Tongue (tissue), 2 donors: ENCODE data around the gene LIN7B. TPM values are rescaled to one million over a fixed set of nuclear protein-coding genes. Genes with fewer than 3 reads are reported as not detected.
"Not testable (repeated sequence)": the region's sequence is repeated elsewhere in the genome, so short reads cannot be mapped to it uniquely, and the experiment has no call there.

Experiments used
- DNase-seq: peaks from one replicate; pipeline ENCODE4 v3.0.0-alpha.2; 2015
- total RNA-seq: library from RNA; depleted of rRNA; stranded (reverse); fragments of >200 nt; gene quantifications from one replicate; pipeline ENCODE4 v1.2.3, GENCODE V29; 2014

Gene LIN7B
- total RNA-seq, 1 donor from 2014 or later: 6.1 TPM

DNA sequence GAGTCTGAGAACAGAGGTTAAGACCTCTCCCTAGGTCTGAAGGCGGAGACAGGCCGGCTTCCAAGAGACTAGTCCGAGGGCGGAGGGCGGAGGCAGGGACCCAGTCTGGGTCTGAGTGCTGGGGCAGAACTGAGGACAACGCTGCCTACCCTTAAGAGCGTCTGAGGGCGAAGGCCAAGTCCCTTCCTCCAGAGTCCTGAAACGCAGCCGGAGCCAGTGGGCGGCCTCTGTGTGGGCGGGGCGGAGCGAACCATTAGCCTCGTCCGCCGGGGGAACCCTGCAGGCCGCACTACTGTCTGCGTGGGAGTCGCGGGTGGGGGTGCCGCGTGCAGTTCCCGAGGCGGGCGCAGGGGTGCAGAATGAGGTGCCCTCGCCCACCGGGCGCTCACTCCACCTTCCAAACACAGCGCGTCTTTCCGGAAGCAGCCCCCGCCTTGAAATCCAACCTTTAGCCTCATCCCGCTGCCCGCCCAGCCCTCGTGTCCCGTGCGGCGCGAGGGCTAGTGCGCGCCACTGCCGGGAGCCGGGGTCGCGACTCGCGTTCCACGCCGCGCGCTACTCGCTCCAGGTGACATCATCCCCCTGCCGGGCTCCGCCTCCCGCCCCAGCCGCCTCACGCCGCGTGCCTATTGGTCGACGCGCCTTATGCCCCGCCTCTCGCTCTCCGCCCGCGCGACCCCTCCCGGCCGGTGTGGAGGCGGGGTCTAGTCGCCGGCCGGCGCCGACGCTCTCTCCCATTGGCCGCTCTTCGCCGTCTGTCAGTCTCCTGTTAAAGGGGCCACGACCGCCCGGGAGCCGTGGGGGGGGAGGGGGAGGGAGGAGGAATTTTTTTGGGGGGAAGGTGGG lies 4.6 kb downstream of the LIN7B start, which contains the start of gene C19orf73:
Gene C19orf73, minus strand, starts transcription at position 579 of the 846 bp plus-strand sequence. Its CDS starts 121 bp downstream, at position 458.
- peak; percentile 98 for DNase-seq

DNA sequence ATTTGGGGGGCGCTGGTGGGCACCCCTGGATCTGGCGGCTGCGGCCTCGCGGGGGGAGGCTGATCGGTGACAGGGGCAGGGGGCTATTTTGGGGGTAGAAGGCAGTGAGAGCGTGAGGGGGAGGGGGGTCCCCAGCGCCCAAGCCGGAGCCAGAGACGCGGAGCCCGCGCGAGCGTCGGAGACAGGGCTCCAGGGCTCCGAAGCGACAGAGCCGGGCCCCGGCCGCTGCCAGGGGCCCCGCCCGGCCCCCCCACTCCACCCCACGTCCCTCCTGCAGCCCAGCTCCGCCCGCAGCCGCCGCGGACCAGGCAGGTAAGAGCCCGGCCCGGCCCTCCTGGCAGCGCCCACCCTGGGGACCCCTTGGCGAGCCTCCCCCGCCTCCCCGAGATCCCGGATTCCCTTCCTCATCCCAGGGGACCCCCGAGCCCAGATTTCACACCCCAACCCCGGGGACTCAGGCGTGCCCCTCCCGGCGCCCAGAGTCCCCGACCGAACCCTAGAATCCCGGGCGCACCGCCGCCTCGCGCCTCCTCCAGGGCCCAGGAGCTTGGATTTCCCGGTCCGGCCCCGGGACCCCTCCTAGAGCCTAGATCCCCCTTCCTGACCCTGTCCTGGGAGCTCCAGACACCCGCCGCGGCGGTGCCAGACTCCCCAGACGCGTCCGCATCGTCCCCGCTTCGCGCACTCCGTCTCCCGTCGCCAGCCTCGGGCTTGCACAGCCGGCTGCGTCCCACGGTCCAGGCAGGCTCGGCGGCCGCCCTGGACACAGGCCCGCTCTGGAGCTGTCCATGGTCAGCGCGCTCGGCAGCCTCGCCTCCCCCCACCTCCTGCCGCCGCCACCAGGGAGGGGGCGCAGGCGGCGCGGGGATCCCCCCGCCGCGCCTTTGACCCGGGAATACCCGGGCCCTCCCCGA lies 5.5 kb downstream of the LIN7B start, which contains the start of gene PPFIA3:
Gene PPFIA3, plus strand, starts transcription at position 134 of the 914 bp plus-strand sequence. CDS start 8,330 bp downstream, outside the sequence.
- DNase-seq: peak; percentile 71

DNA sequence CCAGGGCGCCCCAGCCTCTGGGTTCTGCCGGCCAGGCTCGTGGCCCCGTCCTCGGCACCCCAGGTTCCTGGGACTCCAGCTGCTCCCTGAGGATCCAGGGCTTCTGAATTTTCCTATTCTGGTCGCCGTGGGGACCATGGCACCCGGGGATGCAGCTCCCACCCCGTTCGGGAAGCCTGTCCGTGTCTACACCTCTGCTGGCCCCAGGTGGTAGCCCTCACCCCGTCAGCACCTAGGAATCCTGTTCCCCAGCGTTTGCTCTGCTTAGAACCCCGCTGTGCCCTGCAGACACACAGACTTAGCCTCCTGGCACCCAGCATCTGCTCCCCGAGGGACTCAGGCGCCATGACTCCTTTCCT lies 6.1 kb downstream of the LIN7B start:
- no peak for DNase-seq

DNA sequence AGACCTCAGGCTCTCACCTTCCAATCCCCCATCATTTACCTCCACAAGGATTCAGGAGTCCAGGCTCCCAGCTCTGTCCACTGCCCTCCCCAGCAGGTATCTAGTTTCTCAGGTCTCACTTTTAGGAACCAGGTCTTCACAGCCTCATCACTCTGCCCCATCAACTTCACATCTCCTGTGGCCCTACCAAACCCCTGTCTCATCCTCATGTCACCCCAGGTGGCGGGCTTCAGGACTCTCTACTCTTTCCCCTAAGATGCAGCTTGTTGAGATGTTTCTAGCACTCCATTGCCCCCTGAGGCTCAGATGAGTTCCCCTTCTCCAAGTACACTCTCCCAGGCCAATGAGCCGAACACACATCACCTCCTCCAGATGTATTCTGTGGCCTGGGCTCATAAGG lies 6.7 kb downstream of the LIN7B start:
- no peak for DNase-seq

DNA sequence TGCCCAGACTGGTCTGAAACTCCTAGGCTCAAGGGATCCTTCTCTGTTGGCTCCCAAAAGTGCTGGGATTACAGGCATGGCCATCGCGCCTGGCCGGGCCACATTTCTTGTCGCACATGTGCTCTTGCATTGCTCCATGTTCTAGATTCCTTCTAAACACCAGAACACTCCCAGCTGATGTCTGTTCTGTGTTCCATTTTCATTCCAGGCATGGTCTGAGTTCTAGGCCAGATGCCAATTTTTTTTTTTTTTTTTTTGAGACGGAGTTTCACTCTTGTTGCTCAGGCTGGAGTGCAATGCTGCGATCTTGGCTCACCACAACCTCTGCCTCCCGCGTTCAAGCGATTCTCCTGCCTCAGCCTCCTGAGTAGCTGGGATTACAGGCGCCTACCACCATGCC lies 7.7 kb downstream of the LIN7B start:
- DNase-seq: not testable (repeated sequence)

DNA sequence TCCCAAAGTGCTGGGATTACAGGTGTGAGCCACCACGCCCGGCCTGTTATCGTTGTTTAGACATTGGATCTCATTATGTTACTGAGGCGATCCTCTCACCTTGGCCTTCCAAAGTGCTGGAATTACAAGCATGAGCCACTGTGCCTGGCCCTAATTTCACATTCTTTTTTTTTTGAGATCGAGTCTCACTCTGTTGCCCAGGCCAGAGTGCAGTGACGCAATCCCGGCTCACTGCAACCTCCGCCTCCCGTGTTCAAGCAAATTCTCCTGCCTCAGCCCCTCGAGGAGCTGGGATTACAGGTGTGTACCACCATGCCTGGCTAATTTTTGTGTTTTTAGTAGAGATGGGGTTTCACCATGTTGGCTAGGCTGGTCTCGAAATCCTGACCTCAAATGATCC lies 9.1 kb downstream of the LIN7B start:
- not testable (repeated sequence) for DNase-seq

DNA sequence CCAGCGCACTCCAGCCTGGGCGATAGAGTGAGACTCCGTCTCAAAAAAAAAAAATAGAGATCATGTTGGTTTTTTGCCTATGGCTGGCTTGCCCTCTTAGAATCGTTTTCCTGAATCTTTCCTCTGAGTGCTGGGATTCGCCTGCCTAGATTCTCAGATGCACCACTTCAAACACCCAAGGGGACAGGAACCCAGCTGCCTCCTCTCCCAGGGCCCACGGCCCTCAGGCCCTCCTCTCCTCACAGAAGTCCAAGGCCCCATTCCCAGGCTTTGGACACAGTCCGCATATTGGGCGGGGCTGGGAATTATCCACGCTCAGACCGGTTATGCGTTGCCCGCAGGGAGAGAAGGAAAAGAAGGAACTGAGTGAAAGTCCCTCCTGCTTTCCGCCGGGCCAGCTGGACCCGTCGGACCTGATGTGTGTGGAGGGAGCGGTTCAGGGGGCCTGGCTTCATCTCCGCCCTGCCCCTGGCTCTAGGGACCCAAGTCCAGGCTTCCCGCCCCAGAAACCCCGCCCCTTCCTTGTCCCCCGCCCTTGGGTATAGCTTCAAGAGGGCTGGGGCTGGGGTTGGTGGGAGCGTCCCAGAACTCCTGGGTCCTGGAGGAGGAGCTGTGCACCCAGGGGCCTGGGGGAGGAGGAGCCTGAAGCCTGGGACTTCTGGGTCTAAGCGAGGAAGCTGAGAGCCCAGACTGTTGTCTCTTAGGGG lies 11.0 kb downstream of the LIN7B start:
- peak; percentile 43 for DNase-seq

DNA sequence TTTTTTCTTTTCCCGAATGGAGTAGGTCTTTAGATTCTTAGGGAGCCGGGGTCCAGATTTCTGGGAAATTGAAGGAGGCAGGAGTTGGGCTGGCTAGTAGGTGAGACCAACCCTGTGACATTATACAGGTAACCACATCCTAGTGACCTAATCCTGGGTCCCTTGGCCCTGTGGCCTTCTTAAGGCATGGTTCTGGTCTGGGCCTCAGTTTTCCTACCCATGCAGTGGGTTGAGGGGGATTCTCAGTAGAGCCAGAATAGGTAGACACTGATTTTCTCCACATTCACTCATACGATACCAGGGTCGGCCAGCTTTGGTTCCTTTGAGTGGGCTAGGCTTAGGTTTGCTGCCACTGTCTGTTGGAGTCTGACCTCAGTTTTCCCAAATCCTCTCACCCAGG lies 12.4 kb downstream of the LIN7B start:
- no peak for DNase-seq

DNA sequence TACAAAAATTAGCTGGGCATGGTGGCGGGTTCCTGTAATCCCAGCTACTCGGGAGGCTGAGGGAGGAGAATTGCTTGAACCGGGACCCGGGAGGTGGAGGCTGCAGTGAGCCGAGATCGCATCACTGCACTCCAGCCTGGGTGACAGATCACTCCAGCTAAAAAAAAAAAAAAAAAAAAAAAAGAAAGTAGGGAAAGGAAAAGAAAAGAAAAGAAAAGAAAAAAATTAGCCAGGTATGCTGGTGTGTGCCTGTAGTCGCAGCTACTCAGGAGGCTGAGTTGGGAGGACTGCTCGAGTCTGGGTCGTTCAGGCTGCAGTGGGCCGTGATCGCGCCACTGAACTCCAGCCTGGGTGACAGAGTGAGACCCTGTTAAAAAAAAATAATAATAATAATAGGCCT lies 13.1 kb downstream of the LIN7B start:
- DNase-seq: not testable (repeated sequence)

DNA sequence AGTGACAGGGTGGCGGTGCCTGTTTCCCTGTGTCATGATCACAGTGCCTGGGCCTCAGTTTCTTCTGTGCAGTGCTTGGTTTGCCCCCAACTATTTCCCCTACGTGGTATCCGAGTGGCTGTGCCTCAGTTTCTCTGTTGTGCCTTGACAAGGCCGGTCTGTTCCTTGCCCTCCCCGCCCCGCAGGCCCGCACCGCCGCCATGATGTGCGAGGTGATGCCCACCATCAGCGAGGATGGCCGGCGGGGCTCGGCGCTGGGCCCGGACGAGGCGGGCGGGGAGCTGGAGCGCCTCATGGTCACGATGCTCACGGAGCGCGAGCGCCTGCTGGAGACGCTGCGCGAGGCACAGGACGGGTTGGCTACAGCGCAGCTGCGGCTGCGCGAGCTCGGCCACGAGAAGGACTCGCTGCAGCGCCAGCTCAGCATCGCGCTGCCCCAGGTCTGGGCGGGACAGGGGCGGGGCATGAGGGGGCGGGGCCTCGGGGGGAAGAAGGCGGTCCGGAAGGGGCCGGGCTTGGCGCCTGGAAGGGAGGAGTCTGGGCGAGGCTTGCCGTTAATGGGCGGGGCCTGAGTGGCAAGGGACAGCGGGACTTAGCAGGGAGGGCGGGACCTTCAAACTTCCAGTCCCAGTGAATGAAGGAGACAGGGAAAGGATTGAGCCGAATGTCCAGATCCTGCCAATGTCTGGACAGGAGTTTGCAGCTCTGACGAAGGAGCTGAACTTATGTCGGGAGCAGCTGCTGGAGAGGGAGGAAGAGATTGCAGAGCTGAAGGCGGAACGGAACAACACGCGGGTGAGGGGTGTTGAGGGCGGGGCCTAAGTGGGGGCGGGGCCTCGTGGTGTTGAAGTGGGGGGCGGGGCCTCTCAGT lies 13.7 kb downstream of the LIN7B start:
- peak; percentile 99 for DNase-seq

DNA sequence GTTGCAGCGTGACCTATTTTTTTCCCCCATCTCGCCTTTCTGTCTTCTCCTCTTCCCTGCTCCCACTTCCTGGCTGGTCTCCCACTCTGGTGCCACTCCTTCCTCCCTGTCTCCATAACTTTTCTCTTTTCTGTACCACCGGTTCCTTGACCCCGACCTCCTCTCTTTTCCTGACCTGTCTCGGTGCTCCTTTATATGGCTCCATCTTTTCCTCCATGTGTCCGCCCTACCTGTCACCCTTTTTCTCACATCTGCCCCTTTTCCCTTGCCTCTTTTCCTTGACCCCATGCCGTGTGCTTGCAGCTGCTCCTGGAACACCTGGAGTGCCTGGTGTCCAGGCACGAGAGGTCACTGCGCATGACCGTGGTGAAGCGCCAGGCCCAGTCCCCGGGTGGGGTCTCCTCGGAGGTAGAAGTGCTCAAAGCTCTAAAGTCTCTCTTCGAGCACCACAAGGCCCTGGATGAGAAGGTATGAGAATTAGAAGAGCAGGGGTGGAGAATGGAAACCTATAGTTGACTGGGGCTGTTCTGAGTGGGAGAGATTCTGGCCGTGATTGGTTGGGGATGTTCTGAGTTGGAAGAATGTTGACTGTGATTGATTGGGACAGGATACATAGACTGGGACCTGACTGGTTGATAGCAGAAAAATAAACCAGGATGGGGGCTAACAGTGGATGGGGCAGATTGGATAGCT lies 14.5 kb downstream of the LIN7B start:
- DNase-seq: no peak

DNA sequence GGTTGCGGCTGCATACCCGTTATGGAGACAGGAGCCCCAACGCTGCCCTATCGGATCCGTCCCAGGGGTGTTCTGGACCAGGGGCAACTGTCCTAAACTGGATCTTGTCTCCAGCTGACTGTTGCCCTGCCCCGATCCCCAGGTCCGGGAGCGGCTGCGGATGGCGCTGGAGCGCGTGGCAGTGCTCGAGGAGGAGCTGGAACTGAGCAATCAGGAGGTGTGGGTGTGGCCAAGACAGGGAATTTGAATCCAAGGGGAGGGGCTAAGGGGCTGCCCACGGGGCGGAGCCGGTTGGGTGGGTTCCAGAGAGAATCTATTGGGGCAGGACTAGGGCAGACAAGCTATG lies 15.0 kb downstream of the LIN7B start:
- no peak for DNase-seq

DNA sequence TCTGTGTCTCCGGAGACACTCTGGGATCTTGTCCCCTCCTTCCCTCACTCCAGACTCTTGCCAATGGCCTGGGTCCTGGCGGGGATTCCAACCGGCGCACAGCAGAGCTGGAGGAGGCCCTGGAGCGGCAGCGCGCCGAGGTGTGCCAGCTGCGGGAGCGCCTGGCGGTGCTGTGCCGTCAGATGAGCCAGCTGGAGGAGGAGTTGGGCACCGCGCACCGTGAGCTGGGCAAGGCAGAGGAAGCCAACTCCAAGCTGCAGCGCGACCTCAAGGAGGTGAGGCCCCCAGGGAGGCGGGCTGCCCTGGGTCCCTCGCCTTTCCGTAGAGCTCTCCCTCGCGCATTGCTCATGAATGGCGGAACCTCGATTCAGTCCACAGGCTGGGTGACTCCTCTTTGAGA lies 16.2 kb downstream of the LIN7B start:
- DNase-seq: no peak

DNA sequence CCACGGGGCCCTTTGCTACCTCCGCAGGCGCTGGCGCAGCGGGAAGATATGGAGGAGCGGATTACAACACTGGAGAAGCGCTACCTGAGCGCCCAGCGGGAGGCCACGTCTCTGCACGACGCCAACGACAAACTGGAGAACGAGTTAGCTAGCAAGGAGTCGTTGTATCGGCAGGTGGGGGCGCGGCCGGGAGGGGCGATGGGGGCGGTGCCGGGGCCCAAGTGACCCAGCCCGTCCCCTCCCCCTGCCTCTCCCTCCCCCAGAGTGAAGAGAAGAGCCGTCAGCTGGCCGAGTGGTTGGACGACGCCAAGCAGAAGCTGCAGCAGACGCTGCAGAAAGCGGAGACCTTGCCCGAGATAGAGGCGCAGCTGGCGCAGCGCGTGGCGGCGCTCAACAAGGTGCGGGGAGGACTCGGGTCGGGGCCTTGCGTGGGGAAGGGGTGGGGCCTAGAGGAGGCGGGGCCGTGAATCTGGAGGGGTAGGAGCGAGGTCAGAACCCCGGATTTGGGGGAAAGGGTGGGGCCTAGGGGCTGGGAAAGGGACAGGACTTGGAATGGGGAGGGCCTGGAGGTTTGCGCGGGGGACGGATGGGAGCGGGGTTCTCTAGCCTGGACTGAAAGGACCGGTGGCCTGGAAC lies 18.9 kb downstream of the LIN7B start:
- peak; percentile 74 for DNase-seq

DNA sequence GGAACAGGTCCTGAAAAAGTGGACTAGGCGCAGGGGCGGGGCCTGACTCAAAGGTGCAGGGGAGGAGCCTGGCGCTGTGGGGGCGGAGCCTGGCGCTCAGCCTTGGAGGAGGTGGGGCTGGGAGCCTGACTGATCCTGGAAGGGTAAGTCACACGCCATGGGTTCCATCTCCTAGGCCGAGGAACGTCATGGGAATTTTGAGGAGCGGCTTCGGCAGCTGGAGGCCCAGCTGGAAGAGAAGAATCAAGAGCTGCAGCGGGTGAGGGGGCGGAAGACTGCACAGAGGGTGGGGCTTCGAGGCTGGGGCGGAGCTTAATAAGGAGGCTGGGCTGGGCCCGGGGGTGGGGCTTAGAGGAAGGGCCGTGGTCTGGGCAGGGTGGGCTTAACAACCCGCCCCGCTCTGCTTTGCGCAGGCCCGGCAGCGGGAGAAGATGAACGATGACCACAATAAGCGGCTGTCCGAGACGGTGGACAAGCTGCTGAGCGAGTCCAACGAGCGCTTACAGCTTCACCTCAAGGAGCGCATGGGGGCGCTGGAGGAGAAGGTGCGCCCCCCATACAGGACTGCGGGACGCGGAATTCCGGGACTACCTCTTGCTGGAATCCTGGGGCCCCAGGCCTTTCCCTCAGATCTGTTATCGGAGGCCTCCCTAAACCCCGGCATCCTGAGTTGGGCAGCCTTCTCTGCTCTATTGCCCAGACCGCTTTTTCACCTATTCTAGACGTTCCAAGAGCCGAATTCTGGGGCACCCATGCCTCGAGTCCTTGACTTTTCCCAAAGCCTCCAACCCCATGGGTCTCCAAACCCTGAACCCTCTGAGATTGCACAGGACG lies 19.7 kb downstream of the LIN7B start:
- DNase-seq: peak; percentile 93

DNA sequence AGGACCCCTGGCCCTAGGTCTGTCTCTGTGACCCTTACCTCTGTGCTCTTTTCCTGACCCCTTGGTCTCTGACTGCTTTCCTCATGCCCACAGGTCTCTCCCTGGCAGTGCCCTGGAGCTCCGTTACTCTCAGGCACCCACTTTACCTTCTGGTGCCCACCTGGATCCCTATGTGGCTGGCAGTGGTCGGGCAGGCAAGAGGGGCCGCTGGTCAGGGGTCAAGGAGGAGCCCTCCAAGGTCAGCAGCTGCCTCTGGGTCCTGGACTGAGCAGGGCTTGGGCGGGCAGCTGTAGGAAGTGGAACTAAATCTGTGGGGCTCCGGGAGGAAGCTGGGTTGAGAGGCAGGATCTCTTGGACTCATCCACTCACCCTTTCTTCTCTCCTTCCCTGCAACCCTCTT lies 21.5 kb downstream of the LIN7B start:
- no peak for DNase-seq

DNA sequence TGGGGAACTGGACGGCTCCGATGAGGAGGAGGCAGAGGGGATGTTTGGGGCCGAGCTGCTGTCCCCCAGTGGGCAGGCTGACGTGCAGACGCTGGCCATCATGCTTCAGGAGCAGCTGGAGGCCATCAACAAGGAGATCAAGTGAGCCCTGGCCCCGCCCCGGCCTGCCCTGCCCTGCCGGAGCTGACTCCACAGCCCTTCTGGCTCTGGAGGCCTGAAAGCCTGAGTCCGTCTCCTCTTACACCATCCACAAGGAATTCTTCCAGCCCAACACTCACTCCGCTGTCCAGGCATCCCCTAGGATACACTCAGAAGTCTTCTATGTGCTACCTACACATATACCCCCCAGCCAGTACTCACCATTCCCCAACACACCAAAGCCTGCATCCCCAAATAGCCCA lies 22.6 kb downstream of the LIN7B start:
- peak; percentile 74 for DNase-seq

DNA sequence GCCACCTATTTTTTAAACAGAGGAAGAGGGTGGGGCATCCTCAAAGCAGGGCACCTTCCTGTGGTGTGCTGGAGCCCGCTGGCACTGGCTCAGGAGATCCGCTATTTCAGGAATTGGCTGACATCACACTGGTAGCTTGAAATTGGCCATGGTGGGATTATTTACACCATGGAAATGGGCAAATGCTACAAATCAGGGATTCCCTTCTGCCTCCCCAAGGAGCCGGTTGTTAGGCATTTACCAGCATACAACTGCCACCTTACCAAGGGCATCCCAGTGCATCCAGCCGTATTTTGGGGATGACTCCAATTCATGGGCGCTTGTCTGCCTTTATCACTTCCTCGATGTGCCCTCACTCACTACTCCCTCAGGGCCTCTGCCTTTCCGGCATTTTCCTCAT lies 26.8 kb downstream of the LIN7B start:
- no peak for DNase-seq

DNA sequence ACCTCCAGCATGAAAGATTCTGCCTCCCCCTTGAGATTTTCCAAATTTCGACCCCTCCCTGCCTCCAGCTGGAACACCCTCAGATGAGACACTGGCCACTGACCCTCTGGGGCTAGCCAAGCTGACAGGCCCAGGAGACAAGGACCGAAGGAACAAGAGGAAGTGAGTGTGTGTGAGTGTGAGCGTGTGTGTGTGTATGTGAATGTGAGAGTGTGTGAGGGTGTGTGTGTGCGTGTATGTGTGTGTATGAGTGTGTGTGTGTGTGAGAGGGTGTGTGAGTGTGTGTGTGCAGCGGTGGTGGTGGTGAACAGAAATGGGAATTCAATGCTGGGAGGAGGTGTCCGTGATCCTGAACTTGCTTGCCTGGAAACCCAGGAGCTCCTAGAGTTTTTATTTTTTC lies 27.2 kb downstream of the LIN7B start:
- no peak for DNase-seq
